CD14-positive monocyte (primary cell): ENCODE measurements around the gene VWA3A. TPM values are rescaled to one million over a fixed set of nuclear protein-coding genes. Genes with fewer than 3 reads are reported as not detected.

Source experiments
- DNase-seq, 3 donors: peaks; one replicate each; pipeline ENCODE4 v3.0.0-alpha.2; 2011 to 2022
- H2AFZ ChIP-seq: 2 replicates; pipeline ENCODE4 v1.6.0; 2012; ENCODE audit warnings: mild to moderate bottlenecking, low read depth, low read length, inconsistent platforms; ENCODE audit not compliant: insufficient read depth, poor library complexity, severe bottlenecking
- H3K27ac ChIP-seq, 2 donors: 1 replicate in 1 of 2; 2 replicates in 1 of 2; pipeline ENCODE4 v1.5.1; 2012 to 2013; ENCODE audit warnings: low read length in 2 of 2, control low read depth in 1 of 2, inconsistent platforms in 1 of 2, low read depth in 1 of 2, mild to moderate bottlenecking in 1 of 2
- H3K27me3 ChIP-seq, 2 donors: one replicate each; pipeline versions ENCODE4 v1.6.0 to v1.6.1; 2011 to 2013; ENCODE audit warnings: low read length in 2 of 2; ENCODE audit not compliant: control insufficient read depth in 2 of 2, insufficient read depth in 2 of 2
- H3K36me3 ChIP-seq, 2 donors: replicated peaks in 1 of 2; 1 replicate in 1 of 2; 2 replicates in 1 of 2; pipeline versions ENCODE4 v1.5.1 to v1.6.1; 2012 to 2013; ENCODE audit warnings: low read length in 2 of 2, control low read depth in 1 of 2, inconsistent platforms in 1 of 2, mild to moderate bottlenecking in 1 of 2; ENCODE audit not compliant: insufficient read depth in 2 of 2, control insufficient read depth in 1 of 2
- H3K4me1 ChIP-seq, 2 donors: 1 replicate in 1 of 2; 2 replicates in 1 of 2; pipeline versions ENCODE4 v1.5.1 to v1.6.1; 2012 to 2013; ENCODE audit warnings: low read length in 2 of 2, control low read depth in 1 of 2, inconsistent platforms in 1 of 2, mild to moderate bottlenecking in 1 of 2, moderate library complexity in 1 of 2; ENCODE audit not compliant: insufficient read depth in 2 of 2, control insufficient read depth in 1 of 2
- H3K4me2 ChIP-seq: replicated peaks from 2 replicates; pipeline ENCODE3; 2012; ENCODE audit warnings: low read length, moderate library complexity, mild to moderate bottlenecking; ENCODE audit not compliant: poor library complexity, severe bottlenecking; ENCODE audit errors: extremely low read depth
- H3K4me3 ChIP-seq, 3 experiments: fragments of 200-600 bp in 1 of 3; sonication (generic) in 1 of 3; replicated peaks in 1 of 3; 1 replicate in 2 of 3; 2 replicates in 1 of 3; pipeline ENCODE4 v1.5.1; 2011 to 2013; ENCODE audit warnings: low read length in 3 of 3, mild to moderate bottlenecking in 3 of 3, control low read depth in 2 of 3, low read depth in 2 of 3, inconsistent platforms in 1 of 3, moderate library complexity in 1 of 3
- H3K79me2 ChIP-seq: 2 replicates; pipeline ENCODE4 v1.6.0; 2012; ENCODE audit warnings: mild to moderate bottlenecking, control low read depth, inconsistent platforms, low read length, moderate library complexity; ENCODE audit not compliant: insufficient read depth
- H3K9ac ChIP-seq: 2 replicates; pipeline ENCODE4 v1.6.0; 2017; ENCODE audit warnings: low read length, mild to moderate bottlenecking; ENCODE audit not compliant: insufficient read depth, poor library complexity, severe bottlenecking
- H3K9me3 ChIP-seq, 2 donors: replicated peaks in 1 of 2; 1 replicate in 1 of 2; 2 replicates in 1 of 2; pipeline versions ENCODE4 v1.5.1 to v1.6.1; 2012 to 2013; ENCODE audit warnings: low read length in 2 of 2, control low read depth in 1 of 2; ENCODE audit not compliant: control insufficient read depth in 1 of 2, insufficient read depth in 1 of 2
- H4K20me1 ChIP-seq: 2 replicates; pipeline ENCODE4 v1.6.0; 2012; ENCODE audit warnings: mild to moderate bottlenecking, low read length, control low read depth, moderate library complexity; ENCODE audit not compliant: insufficient read depth
- H3K27ac Mint-ChIP-seq, 7 donors: one replicate each; pipeline ENCODE4 v1.8.0; 2020; ENCODE audit warnings: mild to moderate bottlenecking in 7 of 7, mixed read lengths in 7 of 7, moderate library complexity in 6 of 7, inconsistent platforms in 2 of 7
- H3K27me3 Mint-ChIP-seq, 3 donors: one replicate each; pipeline ENCODE4 v1.8.0; 2021 to 2022; ENCODE audit warnings: low read depth in 3 of 3, mild to moderate bottlenecking in 3 of 3, mixed read lengths in 3 of 3, moderate library complexity in 3 of 3, inconsistent platforms in 1 of 3
- H3K36me3 Mint-ChIP-seq, 2 donors: one replicate each; pipeline ENCODE4 v1.8.0; 2020; ENCODE audit warnings: mixed read lengths in 2 of 2, inconsistent platforms in 1 of 2, mild to moderate bottlenecking in 1 of 2
- H3K4me1 Mint-ChIP-seq: one replicate; pipeline ENCODE4 v1.8.0; 2020; ENCODE audit warnings: mild to moderate bottlenecking, mixed read lengths
- H3K4me3 Mint-ChIP-seq, 2 donors: one replicate each; pipeline ENCODE4 v1.8.0; 2020; ENCODE audit warnings: mild to moderate bottlenecking in 2 of 2, mixed read lengths in 2 of 2, moderate library complexity in 1 of 2
- H3K9me3 Mint-ChIP-seq, 7 donors: one replicate each; pipeline ENCODE4 v1.8.0; 2020 to 2022; ENCODE audit warnings: mixed read lengths in 7 of 7, mild to moderate bottlenecking in 6 of 7, moderate library complexity in 6 of 7, inconsistent platforms in 2 of 7
- CTCF ChIP-seq: fragments of 200-600 bp; IDR thresholded peaks from one replicate; pipeline ENCODE4 v1.8.0; 2022; ENCODE audit warnings: antibody characterized with exemption, mild to moderate bottlenecking
- WGBS: methylation state at CpG from one replicate; pipeline ENCODE4 v1.1.5; 2013; ENCODE audit warnings: missing lambda C conversion rate; ENCODE audit not compliant: insufficient coverage; 5-methylcytosine and 5-hydroxymethylcytosine counted together
- intact Hi-C, 2 donors: fragments of 100-400 bp; cut with micrococcal nuclease; formaldehyde crosslinking; loops; one replicate each; pipeline versions ENCODE4 v1.15.0 to v1.15.1; 2023
- polyA plus RNA-seq, 3 donors: library from polyadenylated mRNA; depleted of rRNA in 1 of 3; unstranded in 2 of 3; stranded (reverse) in 1 of 3; fragments of 300-500 nt in 2 of 3; fragments of >200 nt in 1 of 3; fragmentation: Illumina TruSeq in 2 of 3; gene quantifications; 1 replicate in 2 of 3; 2 replicates in 1 of 3; pipeline ENCODE4 v1.2.3, GENCODE V29; 2012 to 2021

Gene VWA3A
- polyA plus RNA-seq, 3 donors, result 0.09 TPM; not detected in 2

GRCh38 chr16:22130528-22130927, 38.2 kb downstream of the VWA3A start:
- DNase-seq, result no peak
- Histone ChIP-seq H2AFZ (no peak overlapping the region), H3K36me3 (no peaks in the 10 kb centered on the region), H3K79me2 (no peaks in the 10 kb centered on the region), H3K9ac (no peak overlapping the region), H4K20me1 (no peaks in the 10 kb centered on the region), H3K4me3 (no peak overlapping the region), H3K9me3 (no peaks in the 10 kb centered on the region), H3K27me3 (no peaks in the 10 kb centered on the region), H3K4me1 (no peaks in the 10 kb centered on the region), H3K4me2 (no peak overlapping the region), H3K27ac (no peak overlapping the region)
- H3K4me1 Mint-ChIP-seq, result no peaks in the 10 kb centered on the region
- TF ChIP-seq CTCF, result no peak
- peaks cover 3 to 5% (median 5%) of the 10 kb centered on the region in 3 donors for H3K27me3 Mint-ChIP-seq
- peaks cover 0 to 5% (median 0%) of the 10 kb centered on the region in 7 donors for H3K9me3 Mint-ChIP-seq
- intact Hi-C loops, result no loop called here
- H3K36me3 Mint-ChIP-seq, result no peaks in the 10 kb centered on the region
- H3K4me3 Mint-ChIP-seq, result no peak overlapping the region
- H3K27ac Mint-ChIP-seq, result no peak overlapping the region

DNA sequence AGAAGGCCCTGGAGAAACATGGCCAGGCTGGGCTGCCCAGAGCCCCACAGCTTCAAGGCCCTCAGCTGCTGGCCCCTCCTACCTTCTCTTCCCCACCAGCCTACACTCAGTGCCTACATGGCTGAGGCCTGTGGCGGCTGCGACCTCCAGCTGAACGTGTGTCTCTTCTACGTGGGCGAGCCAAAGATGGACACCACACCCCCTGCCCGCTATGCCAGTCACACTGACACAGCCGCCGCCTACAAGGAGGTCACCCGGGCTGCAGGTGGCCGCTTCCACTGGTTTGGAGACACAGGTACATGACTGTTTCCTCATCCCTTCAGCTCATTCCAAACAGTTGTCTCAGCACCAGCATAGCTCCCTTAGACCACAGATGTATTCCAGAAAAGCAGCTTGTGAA, 40.5 kb downstream of the VWA3A start:
- Mint-ChIP-seq H3K9me3 (peaks cover 0 to 5% (median 0%) of the 10 kb centered on the region in 7 donors), H3K4me1 (no peaks in the 10 kb centered on the region), H3K27me3 (peaks cover 2 to 11% (median 5%) of the 10 kb centered on the region in 3 donors), H3K4me3 (no peak overlapping the region), H3K27ac (no peak overlapping the region), H3K36me3 (no peaks in the 10 kb centered on the region)
- Histone ChIP-seq H3K4me2 (no peak overlapping the region), H3K27ac (no peak overlapping the region), H3K36me3 (no peaks in the 10 kb centered on the region), H4K20me1 (no peaks in the 10 kb centered on the region), H3K4me1 (no peaks in the 10 kb centered on the region), H3K27me3 (no peaks in the 10 kb centered on the region), H2AFZ (no peak overlapping the region), H3K9me3 (no peaks in the 10 kb centered on the region), H3K4me3 (no peak overlapping the region), H3K9ac (no peak overlapping the region), H3K79me2 (no peaks in the 10 kb centered on the region)
- intact Hi-C loops, result no loop called here
- no peak for DNase-seq
- no peak for TF ChIP-seq CTCF
- 93% methylated on average over 10 of the region's 10 CpGs for WGBS
